Naive B cell (primary cell): ENCODE data around the gene NUP98. TPM values are rescaled to one million over a fixed set of nuclear protein-coding genes. Genes with fewer than 3 reads are reported as not detected.

ENCODE experiments used
- ATAC-seq, 2 donors: fragments of 150-1000 bp; cut with Tn5 transposase; 2 replicates each; pipeline ENCODE4 v1.10.0; 2021; ENCODE audit warnings: low read depth in 2 of 2, mild to moderate bottlenecking in 2 of 2, moderate library complexity in 2 of 2
- DNase-seq: peaks from one replicate; pipeline ENCODE4 v3.0.0; 2022
- H3K27ac Mint-ChIP-seq, 6 donors: one replicate each; pipeline ENCODE4 v1.8.0; 2020 to 2022; ENCODE audit warnings: mild to moderate bottlenecking in 6 of 6, mixed read lengths in 6 of 6, moderate library complexity in 5 of 6, inconsistent platforms in 2 of 6
- H3K27me3 Mint-ChIP-seq, 3 donors: one replicate each; pipeline ENCODE4 v1.8.0; 2021 to 2022; ENCODE audit warnings: mixed read lengths in 3 of 3, mild to moderate bottlenecking in 1 of 3
- H3K36me3 Mint-ChIP-seq, 2 donors: one replicate each; pipeline ENCODE4 v1.8.0; 2020 to 2022; ENCODE audit warnings: mixed read lengths in 2 of 2, inconsistent platforms in 1 of 2, mild to moderate bottlenecking in 1 of 2
- H3K4me1 Mint-ChIP-seq, 3 donors: one replicate each; pipeline ENCODE4 v1.8.0; 2020 to 2022; ENCODE audit warnings: mixed read lengths in 3 of 3, inconsistent platforms in 1 of 3, mild to moderate bottlenecking in 1 of 3, moderate library complexity in 1 of 3
- H3K4me3 Mint-ChIP-seq, 8 donors: one replicate each; pipeline ENCODE4 v1.8.0; 2020 to 2022; ENCODE audit warnings: mild to moderate bottlenecking in 8 of 8, mixed read lengths in 8 of 8, moderate library complexity in 8 of 8, inconsistent platforms in 2 of 8
- H3K9me3 Mint-ChIP-seq, 7 donors: one replicate each; pipeline ENCODE4 v1.8.0; 2020 to 2022; ENCODE audit warnings: mixed read lengths in 7 of 7, mild to moderate bottlenecking in 5 of 7, inconsistent platforms in 2 of 7, moderate library complexity in 1 of 7
- polyA plus RNA-seq, 6 donors: library from polyadenylated mRNA; unstranded; fragments of 300-500 nt; fragmentation: Illumina TruSeq; gene quantifications; one replicate each; pipeline ENCODE4 v1.2.3, GENCODE V29; 2021; ENCODE audit warnings: low read depth in 6 of 6

NUP98 gene
- polyA plus RNA-seq, 6 donors from 2014 or later, result 29.4 to 57.0 (median 38.7) TPM

- H3K9me3 Mint-ChIP-seq, result no peaks in the 10 kb centered on the region
- no peak for ATAC-seq
- H3K27ac Mint-ChIP-seq, result no peak overlapping the region
- no peak for DNase-seq
- peaks cover 19 to 23% of the 10 kb centered on the region in 2 donors for H3K36me3 Mint-ChIP-seq
- no peaks in the 10 kb centered on the region for H3K4me1 Mint-ChIP-seq
- no peaks in the 10 kb centered on the region for H3K27me3 Mint-ChIP-seq
- H3K4me3 Mint-ChIP-seq, result no peak overlapping the region
Observed at GRCh38 chr11:3700410-3700809, 96.9 kb downstream of the NUP98 start.

DNA sequence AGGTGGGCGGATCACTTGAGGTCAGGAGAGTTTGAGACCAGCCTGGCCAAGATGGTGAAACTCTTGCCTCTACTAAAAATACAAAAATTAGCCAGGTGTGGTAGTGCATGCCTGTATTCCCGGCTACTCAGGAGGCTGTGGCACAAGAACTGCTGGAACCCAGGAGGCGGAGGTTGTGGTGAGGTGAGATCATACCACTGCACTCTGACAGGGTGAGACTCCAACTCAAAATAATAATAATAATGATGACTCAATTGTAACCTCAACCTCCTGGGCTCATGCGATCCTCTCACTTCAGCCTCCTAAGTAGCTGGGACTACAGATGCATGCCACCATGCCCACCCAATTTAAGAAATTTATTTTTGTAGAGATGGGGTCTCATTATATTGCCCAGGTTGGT lies 110.6 kb downstream of the NUP98 start:
- Mint-ChIP-seq H3K9me3 (no peaks in the 10 kb centered on the region), H3K4me3 (no peak overlapping the region), H3K27me3 (no peaks in the 10 kb centered on the region), H3K27ac (peak overlapping the region in 1 of 6 donors; percentile 47), H3K36me3 (peaks cover 23 to 38% of the 10 kb centered on the region in 2 donors), H3K4me1 (no peaks in the 10 kb centered on the region)
- no peak for DNase-seq
- no peak for ATAC-seq

- ATAC-seq (no peak), DNase-seq (no peak)
- Mint-ChIP-seq H3K27me3 (no peaks in the 10 kb centered on the region), H3K27ac (peak overlapping the region in 1 of 6 donors; percentile 22), H3K4me3 (peak overlapping the region in 1 of 8 donors; percentile 35), H3K4me1 (no peaks in the 10 kb centered on the region), H3K9me3 (no peaks in the 10 kb centered on the region), H3K36me3 (peaks cover 23 to 38% of the 10 kb centered on the region in 2 donors)
Observed at GRCh38 chr11:3685923-3686322, 111.4 kb downstream of the NUP98 start.

DNA sequence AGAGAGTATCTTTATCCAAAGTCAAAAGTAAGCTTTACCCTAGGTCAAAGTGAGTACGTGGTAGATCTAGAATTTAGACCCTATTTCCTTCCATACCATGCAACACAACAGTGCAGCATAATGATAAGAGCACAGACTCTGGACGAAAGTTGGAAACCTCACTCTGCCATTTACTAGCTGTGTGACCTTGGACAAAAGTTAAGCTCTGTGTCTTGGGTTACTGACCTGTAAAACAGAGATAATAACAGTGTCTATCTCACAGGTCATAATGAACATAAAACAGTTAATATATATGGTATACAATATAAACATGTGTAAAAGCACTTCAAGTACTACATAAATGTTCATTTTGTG lies 112.6 kb downstream of the NUP98 start:
- no peak overlapping the region for H3K27ac Mint-ChIP-seq
- ATAC-seq (no peak), DNase-seq (no peak)
- no peaks in the 10 kb centered on the region for H3K9me3 Mint-ChIP-seq
- H3K4me3 Mint-ChIP-seq, result no peak overlapping the region
- peaks cover 24 to 38% of the 10 kb centered on the region in 2 donors for H3K36me3 Mint-ChIP-seq
- no peaks in the 10 kb centered on the region for H3K4me1 Mint-ChIP-seq
- H3K27me3 Mint-ChIP-seq, result no peaks in the 10 kb centered on the region

DNA sequence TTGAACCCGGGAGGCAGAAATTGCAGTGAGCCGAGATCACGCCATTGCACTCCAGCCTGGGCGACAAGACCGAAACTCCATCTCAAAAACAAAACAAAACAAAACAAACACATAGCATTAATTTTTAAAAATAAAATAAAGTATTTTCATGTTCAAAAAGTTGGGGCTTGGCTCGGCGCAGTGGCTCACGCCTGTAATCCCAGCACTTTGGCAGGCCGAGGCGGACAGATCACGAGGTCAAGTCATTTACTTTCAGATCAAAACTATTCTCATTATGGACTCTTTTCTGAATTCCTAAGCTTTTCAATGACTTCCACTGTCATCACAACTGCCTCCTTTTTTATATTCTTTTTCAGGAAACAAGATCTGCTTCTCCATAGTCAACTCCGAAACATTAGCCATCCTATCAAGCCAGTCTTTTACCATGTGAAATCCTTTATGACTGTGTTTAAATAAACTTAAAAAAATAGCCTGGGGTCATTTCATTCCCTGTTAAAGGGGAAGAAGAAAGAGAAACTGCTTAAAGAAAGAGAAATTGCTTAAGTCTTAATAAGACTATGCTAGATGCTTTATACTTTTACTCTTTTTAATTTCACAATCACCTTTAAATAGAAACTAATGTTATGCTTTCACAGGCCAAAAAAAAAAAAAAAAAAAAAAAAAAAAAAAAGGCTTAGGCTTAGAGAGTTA lies 113.1 kb downstream of the NUP98 start:
- no peak overlapping the region for H3K27ac Mint-ChIP-seq
- ATAC-seq (no peak), DNase-seq (no peak)
- no peak overlapping the region for H3K4me3 Mint-ChIP-seq
- no peaks in the 10 kb centered on the region for H3K4me1 Mint-ChIP-seq
- no peaks in the 10 kb centered on the region for H3K27me3 Mint-ChIP-seq
- H3K9me3 Mint-ChIP-seq, result no peaks in the 10 kb centered on the region
- peaks cover 30 to 42% of the 10 kb centered on the region in 2 donors for H3K36me3 Mint-ChIP-seq

- H3K4me1 Mint-ChIP-seq, result no peaks in the 10 kb centered on the region
- no peak overlapping the region for H3K27ac Mint-ChIP-seq
Observed at GRCh38 chr11:3683039-3683438, 114.3 kb downstream of the NUP98 start.

DNA sequence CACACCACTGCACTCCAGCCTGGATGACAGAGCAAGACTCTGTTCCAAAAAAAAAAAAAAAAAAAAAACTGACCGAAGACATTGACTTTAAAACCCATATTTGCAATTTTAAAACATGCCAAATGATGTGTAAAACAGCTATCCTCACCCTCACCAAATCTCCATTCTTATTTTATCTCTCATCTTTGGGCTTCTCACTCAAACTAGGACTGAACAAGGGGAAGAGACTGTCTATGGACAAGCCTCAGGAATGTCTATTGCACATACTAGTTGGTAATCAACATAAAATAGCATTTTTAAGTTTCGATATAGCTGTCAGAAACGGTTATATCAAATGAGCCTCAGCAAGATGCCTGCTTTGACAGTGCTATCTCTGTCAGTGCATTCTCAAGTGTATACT lies 118.3 kb downstream of the NUP98 start:
- H3K36me3 Mint-ChIP-seq, result peaks cover 48 to 55% of the 10 kb centered on the region in 2 donors
- no peak for DNase-seq
- H3K4me3 Mint-ChIP-seq, result no peak overlapping the region
- ATAC-seq, result no peak
- no peak overlapping the region for H3K27ac Mint-ChIP-seq
- no peaks in the 10 kb centered on the region for H3K27me3 Mint-ChIP-seq
- no peaks in the 10 kb centered on the region for H3K4me1 Mint-ChIP-seq
- H3K9me3 Mint-ChIP-seq, result no peaks in the 10 kb centered on the region

More at GRCh38 chr11:3683039-3683438, 114.3 kb downstream of the NUP98 start:
- Mint-ChIP-seq H3K9me3 (no peaks in the 10 kb centered on the region), H3K4me3 (no peak overlapping the region), H3K27me3 (no peaks in the 10 kb centered on the region), H3K36me3 (peaks cover 42 to 53% of the 10 kb centered on the region in 2 donors)
- ATAC-seq, result no peak
- no peak for DNase-seq

DNA sequence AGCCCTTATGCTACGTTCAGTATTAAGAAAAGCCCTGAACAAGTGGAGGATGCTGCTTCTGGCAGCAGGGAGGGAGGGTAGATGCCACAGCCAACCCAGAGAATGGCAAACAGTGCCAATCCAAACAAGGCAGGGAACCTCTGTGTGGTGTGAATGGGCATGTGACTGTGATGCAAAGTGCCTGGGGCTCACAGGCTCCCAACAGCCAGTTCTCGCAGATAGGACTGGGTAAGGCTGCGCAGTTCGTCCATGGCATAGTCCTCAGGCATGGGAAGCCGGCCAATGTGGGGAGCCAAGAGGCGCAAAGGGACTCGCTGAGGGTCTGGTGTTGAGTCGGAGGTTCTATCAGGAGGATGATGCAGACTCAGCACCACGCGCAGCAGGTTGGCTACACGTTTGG lies 121.4 kb downstream of the NUP98 start:
- no peaks in the 10 kb centered on the region for H3K9me3 Mint-ChIP-seq
- no peak overlapping the region for H3K4me3 Mint-ChIP-seq
- H3K36me3 Mint-ChIP-seq, result peaks cover 53 to 66% of the 10 kb centered on the region in 2 donors
- DNase-seq (no peak), ATAC-seq (no peak)
- no peaks in the 10 kb centered on the region for H3K4me1 Mint-ChIP-seq
- H3K27me3 Mint-ChIP-seq, result no peaks in the 10 kb centered on the region
- peak overlapping the region in 1 of 6 donors; percentile 33 for H3K27ac Mint-ChIP-seq

DNA sequence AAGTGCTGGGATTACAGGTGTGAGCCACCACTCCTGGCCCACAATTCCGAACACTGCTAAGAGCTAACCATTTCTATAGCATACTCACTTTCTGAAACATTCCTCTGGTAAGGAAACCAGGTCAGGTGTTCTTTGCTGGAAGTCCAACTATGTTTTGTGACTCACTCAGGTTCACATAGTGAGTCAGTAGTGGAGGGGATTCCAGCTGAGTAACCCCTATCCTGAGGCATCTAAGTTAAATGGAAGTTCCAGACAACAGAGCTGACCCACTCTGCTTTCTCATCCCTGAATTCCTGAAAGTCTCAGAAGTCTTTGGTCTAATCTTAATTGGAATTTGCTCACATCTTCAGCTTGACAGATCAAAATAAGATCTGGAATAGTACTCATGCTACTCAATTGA lies 123.2 kb downstream of the NUP98 start:
- Mint-ChIP-seq H3K27ac (no peak overlapping the region), H3K27me3 (no peaks in the 10 kb centered on the region), H3K4me1 (no peaks in the 10 kb centered on the region), H3K36me3 (peaks cover 51 to 76% of the 10 kb centered on the region in 2 donors), H3K9me3 (no peaks in the 10 kb centered on the region), H3K4me3 (no peak overlapping the region)
- no peak for ATAC-seq
- no peak for DNase-seq

GRCh38 chr11:3671334-3672254 lies 125.8 kb downstream of the NUP98 start, which contains the start of gene CHRNA10:
TSS of gene CHRNA10 (minus strand) at chr11:3671384. CDS start at chr11:3671312, 72 bp downstream.
- Mint-ChIP-seq H3K4me3 (no peak within 1 kb of the TSS), H3K4me1 (no peaks in the 10 kb centered on the region), H3K27ac (peak within 1 kb of the TSS in 3 of 6 donors; percentile 10 to 94 (median 93)), H3K27me3 (no peaks in the 10 kb centered on the region), H3K36me3 (peaks cover 38 to 66% of the 10 kb centered on the region in 2 donors), H3K9me3 (no peaks in the 10 kb centered on the region)
- no peak for ATAC-seq
- no peak for DNase-seq

DNA sequence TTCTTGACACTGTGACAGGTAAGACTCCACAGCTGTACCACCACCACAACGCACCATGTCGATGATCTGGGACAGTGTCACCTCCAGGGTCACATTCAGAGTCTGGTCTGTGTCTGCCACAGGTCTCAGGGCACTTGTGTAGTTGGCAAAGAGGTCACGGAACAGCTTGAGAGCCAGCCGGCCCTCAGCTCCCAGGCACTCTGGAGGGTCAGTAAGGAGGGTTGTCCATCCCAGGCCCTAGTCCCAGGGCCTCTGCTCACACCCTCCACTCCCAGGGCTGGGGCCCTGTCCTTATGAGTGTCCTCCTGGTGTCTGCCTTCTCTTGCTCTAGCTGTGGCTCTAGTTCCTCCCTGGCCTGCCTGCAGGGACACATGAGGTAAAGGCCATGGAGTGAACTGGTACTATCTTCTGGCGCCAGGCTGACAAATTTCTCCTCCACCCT lies 127.6 kb downstream of the NUP98 start:
- ATAC-seq (no peak), DNase-seq (no peak)
- Mint-ChIP-seq H3K4me1 (no peaks in the 10 kb centered on the region), H3K36me3 (peaks cover 38 to 63% of the 10 kb centered on the region in 2 donors), H3K27ac (peak overlapping the region in 2 of 6 donors; percentile 10 to 63), H3K4me3 (no peak overlapping the region), H3K27me3 (no peaks in the 10 kb centered on the region), H3K9me3 (no peaks in the 10 kb centered on the region)

- no peak for DNase-seq
- Mint-ChIP-seq H3K4me1 (no peaks in the 10 kb centered on the region), H3K27me3 (no peaks in the 10 kb centered on the region), H3K4me3 (no peak overlapping the region), H3K9me3 (no peaks in the 10 kb centered on the region), H3K36me3 (peaks cover 32 to 64% of the 10 kb centered on the region in 2 donors), H3K27ac (peak overlapping the region in 1 of 6 donors; percentile 83)
- no peak for ATAC-seq
Observed at GRCh38 chr11:3669128-3669527, 128.2 kb downstream of the NUP98 start.

DNA sequence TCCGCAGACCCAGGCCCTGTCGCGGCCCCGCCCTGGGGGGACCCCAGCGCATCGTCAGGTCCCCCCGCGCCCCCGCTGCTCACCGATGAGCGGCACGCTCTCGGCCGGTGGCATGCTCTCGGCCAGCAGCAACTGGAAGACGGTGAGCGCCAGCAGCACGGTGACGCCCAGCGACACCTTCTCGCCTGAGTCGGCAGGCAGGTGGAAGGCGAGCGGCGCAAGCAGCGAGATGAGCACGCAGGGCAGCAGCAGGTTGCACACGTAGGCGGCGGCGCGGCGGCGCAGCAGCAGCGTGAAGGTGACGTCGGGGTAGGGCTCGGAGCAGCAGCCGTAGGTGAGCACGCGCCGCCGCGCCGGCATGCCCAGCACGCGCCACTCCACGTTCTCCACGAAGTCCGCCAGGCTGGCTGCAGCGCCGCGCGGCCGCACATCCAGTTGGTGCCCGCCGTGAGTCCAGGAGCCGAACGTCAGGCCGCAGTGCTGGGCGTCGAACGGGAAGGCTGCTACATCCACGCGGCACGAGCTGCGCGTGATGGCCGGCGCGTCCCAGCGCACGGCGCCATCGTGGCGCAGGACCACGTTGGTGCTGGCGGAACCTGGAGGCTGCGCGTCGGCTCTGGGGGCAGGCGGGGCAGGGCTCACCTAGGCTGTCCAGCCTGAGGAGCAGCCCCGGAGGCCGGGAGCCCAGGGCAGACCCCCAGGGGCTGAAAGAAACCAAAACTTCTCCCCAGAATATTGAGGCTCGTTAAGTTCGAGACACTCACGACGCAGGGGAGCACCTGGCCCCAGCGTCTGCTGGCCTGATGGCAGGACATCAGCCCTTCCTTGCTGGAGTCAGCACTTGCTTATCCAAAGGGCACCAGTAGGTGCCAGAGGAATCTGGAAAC lies 130.0 kb downstream of the NUP98 start:
- Mint-ChIP-seq H3K9me3 (no peaks in the 10 kb centered on the region), H3K27me3 (no peaks in the 10 kb centered on the region), H3K4me3 (no peak overlapping the region), H3K27ac (no peak overlapping the region), H3K4me1 (peaks cover 0 to 4% (median 0%) of the 10 kb centered on the region in 3 donors), H3K36me3 (peaks cover 25 to 56% of the 10 kb centered on the region in 2 donors)
- DNase-seq (no peak), ATAC-seq (no peak)
